HCT116 (cell line): Measurements from ENCODE around the gene CHSY3. TPM values are rescaled to one million over a fixed set of nuclear protein-coding genes. Genes with fewer than 3 reads are reported as not detected.

Experiments used
- ATAC-seq: fragments of 200-7000 bp; cut with Tn5 transposase; 2 replicates; pipeline ENCODE4 v1.9.1; 2020; ENCODE audit warnings: mild to moderate bottlenecking, moderate library complexity
- Bru-seq: library from RNA; stranded (reverse); fragments of 400-500 nt; gene quantifications from one replicate; lab custom pipeline; 2021; lab: Mats Ljungman, UMichigan
- BruChase-seq, 2 experiments: library from RNA; stranded (reverse); fragments of 400-500 nt; gene quantifications; one replicate each; lab custom pipeline; 2021; lab: Mats Ljungman, UMichigan
- BruUV-seq: library from RNA; stranded (reverse); fragments of 400-500 nt; replicated peaks from 2 replicates; lab custom pipeline; 2021; lab: Mats Ljungman, UMichigan
- CTCF ChIA-PET: fragments of 300-600 bp; sonication (Branson Sonifier 250); formaldehyde crosslinking; loops from one replicate; lab custom pipeline; 2021; ENCODE audit warnings: antibody characterized with exemption; lab: Charles Lee
- POLR2A ChIA-PET: fragments of 300-600, 350-600 bp; sonication (Branson Sonifier 250); formaldehyde crosslinking; loops from one replicate; lab custom pipeline; 2021; ENCODE audit warnings: antibody characterized with exemption; lab: Charles Lee
- RAD21 ChIA-PET, 2 experiments: fragments of 300-600 bp; sonication (Branson Sonifier 250); formaldehyde crosslinking; loops; one replicate each; lab custom pipeline; 2023; ENCODE audit warnings: low total read pairs in 2 of 2; ENCODE audit not compliant: uncharacterized antibody in 2 of 2, unreplicated experiment in 2 of 2, low non-redundant PET in 1 of 2; lab: Charles Lee
- DNase-seq: peaks from one replicate; pipeline ENCODE4 v3.0.0-alpha.2; 2010; ENCODE audit warnings: low read depth, low spot score
- H2AFZ ChIP-seq: fragments of 200-600 bp; shearing (Covaris generic), sonication (generic); 2 replicates; pipeline ENCODE4 v1.6.1; 2017; ENCODE audit warnings: low read depth, mixed run types, mixed read lengths, antibody characterized with exemption, low read length; ENCODE audit not compliant: poor library complexity, severe bottlenecking
- H3K27ac ChIP-seq: 2 replicates; pipeline ENCODE4 v1.5.1; 2012; ENCODE audit warnings: low read depth, low read length
- H3K27me3 ChIP-seq: fragments of 200-600 bp; sonication (generic); 2 replicates; pipeline ENCODE4 v1.6.1; 2016; ENCODE audit warnings: mixed run types, low read length, mixed read lengths; ENCODE audit not compliant: insufficient read depth
- H3K36me3 ChIP-seq, 2 experiments: fragments of 200-500 bp in 1 of 2; fragments of 200-600 bp in 1 of 2; sonication (Bioruptor generic) in 1 of 2; sonication (generic) in 1 of 2; 2 replicates each; pipeline versions ENCODE4 v1.5.1 to v1.6.1; 2014 to 2016; ENCODE audit warnings: low read length in 2 of 2, inconsistent platforms in 1 of 2, mixed read lengths in 1 of 2, mixed run types in 1 of 2; ENCODE audit not compliant: insufficient read depth in 2 of 2, control insufficient read depth in 1 of 2
- H3K4me1 ChIP-seq, 2 experiments: fragments of 200-600 bp in 1 of 2; sonication (generic) in 1 of 2; 2 replicates each; pipeline versions ENCODE4 v1.5.1 to v1.6.1; 2012 to 2017; ENCODE audit warnings: low read length in 2 of 2, inconsistent platforms in 1 of 2, mild to moderate bottlenecking in 1 of 2, mixed read lengths in 1 of 2, mixed run types in 1 of 2, moderate library complexity in 1 of 2; ENCODE audit not compliant: insufficient read depth in 2 of 2, control insufficient read depth in 1 of 2
- H3K4me2 ChIP-seq: fragments of 200-600 bp; sonication (generic); 2 replicates; pipeline ENCODE4 v1.6.1; 2017; ENCODE audit warnings: mixed run types, low read length, mixed read lengths
- H3K4me3 ChIP-seq, 2 experiments: fragments of 200-600 bp in 1 of 2; sonication (generic) in 1 of 2; replicated peaks in 1 of 2; 2 replicates each; pipeline ENCODE4 v1.5.1; 2011 to 2016; ENCODE audit warnings: low read length in 2 of 2, control low read depth in 1 of 2, low read depth in 1 of 2, mild to moderate bottlenecking in 1 of 2, mixed read lengths in 1 of 2, mixed run types in 1 of 2
- H3K79me2 ChIP-seq: fragments of 200-600 bp; sonication (generic); 2 replicates; pipeline ENCODE4 v1.6.1; 2017; ENCODE audit warnings: mild to moderate bottlenecking, mixed run types, low read length, moderate library complexity, mixed read lengths; ENCODE audit not compliant: insufficient read depth
- H3K9ac ChIP-seq: fragments of 200-600 bp; sonication (generic); 2 replicates; pipeline ENCODE4 v1.6.1; 2016; ENCODE audit warnings: low read length, mixed read lengths
- H3K9me2 ChIP-seq: fragments of 200-600 bp; sonication (generic), shearing (Covaris generic); 2 replicates; pipeline ENCODE4 v1.6.1; 2017; ENCODE audit warnings: mixed run types, mild to moderate bottlenecking, moderate library complexity; ENCODE audit not compliant: insufficient read depth
- H3K9me3 ChIP-seq, 2 experiments: fragments of 200-500 bp in 1 of 2; fragments of 200-600 bp in 1 of 2; sonication (Bioruptor generic) in 1 of 2; sonication (generic) in 1 of 2; 2 replicates each; pipeline ENCODE4 v1.6.1; 2014 to 2017; ENCODE audit warnings: low read length in 2 of 2, mixed read lengths in 2 of 2, inconsistent platforms in 1 of 2, low read depth in 1 of 2, mild to moderate bottlenecking in 1 of 2, mixed run types in 1 of 2, moderate library complexity in 1 of 2; ENCODE audit not compliant: control insufficient read depth in 1 of 2, insufficient read depth in 1 of 2
- H4K20me1 ChIP-seq: fragments of 200-600 bp; sonication (generic), shearing (Covaris generic); 2 replicates; pipeline ENCODE4 v1.6.1; 2017; ENCODE audit warnings: mixed run types, mild to moderate bottlenecking, moderate library complexity; ENCODE audit not compliant: insufficient read depth
- ATF3 ChIP-seq: IDR thresholded peaks from 2 replicates; pipeline ENCODE4 v1.6.1; 2012
- CBX3 ChIP-seq: IDR thresholded peaks from 2 replicates; pipeline ENCODE4 v1.6.1; 2012; ENCODE audit warnings: low read depth
- CEBPB ChIP-seq: IDR thresholded peaks from 2 replicates; pipeline ENCODE4 v1.6.1; 2012; ENCODE audit warnings: low read depth
- EGR1 ChIP-seq: IDR thresholded peaks from 2 replicates; pipeline ENCODE4 v1.6.1; 2012; ENCODE audit warnings: low read depth
- ELF1 ChIP-seq: IDR thresholded peaks from 2 replicates; pipeline ENCODE4 v1.6.1; 2012; ENCODE audit warnings: low read depth, borderline replicate concordance
- EZH2 ChIP-seq: fragments of 200-600 bp; sonication (generic); IDR thresholded peaks from 2 replicates; pipeline ENCODE4 v1.6.1; 2017; ENCODE audit warnings: antibody characterized with exemption, mixed run types
- EZH2phosphoT487 ChIP-seq: fragments of 200-600 bp; IDR thresholded peaks from 2 replicates; pipeline ENCODE4 v1.6.1; 2018; ENCODE audit warnings: antibody characterized with exemption, borderline replicate concordance
- MAX ChIP-seq: IDR thresholded peaks from 2 replicates; pipeline ENCODE4 v1.6.1; 2012
- POLR2A ChIP-seq: IDR thresholded peaks from 2 replicates; pipeline ENCODE4 v1.7.0; 2011; ENCODE audit warnings: borderline replicate concordance; ENCODE audit not compliant: insufficient read depth, insufficient read length; ENCODE audit errors: extremely low read depth
- POLR2AphosphoS5 ChIP-seq: IDR thresholded peaks from 2 replicates; pipeline ENCODE4 v1.6.1; 2011; ENCODE audit warnings: mild to moderate bottlenecking, low read depth, low read length, moderate library complexity
- SP1 ChIP-seq: IDR thresholded peaks from 2 replicates; pipeline ENCODE4 v1.6.1; 2012; ENCODE audit warnings: low read depth
- SRF ChIP-seq: IDR thresholded peaks from 2 replicates; pipeline ENCODE4 v1.6.1; 2012; ENCODE audit warnings: low read depth
- TCF7L2 ChIP-seq: IDR thresholded peaks from 2 replicates; pipeline ENCODE4 v1.7.0; 2011; ENCODE audit warnings: borderline replicate concordance, inconsistent platforms; ENCODE audit not compliant: insufficient read depth, insufficient read length; ENCODE audit errors: extremely low read depth
- YY1 ChIP-seq: IDR thresholded peaks from 2 replicates; pipeline ENCODE4 v1.6.1; 2011; ENCODE audit warnings: low read length, low read depth, moderate library complexity, mild to moderate bottlenecking; ENCODE audit not compliant: insufficient replicate concordance; ENCODE audit errors: extremely low read depth
- ZBTB33 ChIP-seq: IDR thresholded peaks from 2 replicates; pipeline ENCODE4 v1.6.1; 2011; ENCODE audit warnings: mild to moderate bottlenecking, low read length, moderate library complexity; ENCODE audit not compliant: insufficient replicate concordance; ENCODE audit errors: extremely low read depth
- ZFX ChIP-seq: fragments of 450-650 bp; IDR thresholded peaks from 2 replicates; pipeline ENCODE4 v1.6.1; 2017
- ZNF274 ChIP-seq: fragments of 200-500 bp; sonication (Bioruptor generic); IDR thresholded peaks from 2 replicates; pipeline ENCODE4 v1.6.1; 2014; ENCODE audit warnings: mild to moderate bottlenecking, low read depth, low read length, inconsistent platforms
- intact Hi-C: fragments of 100-400 bp; cut with micrococcal nuclease; formaldehyde crosslinking; loops from 2 replicates; pipeline ENCODE4 v1.10.0; 2022
- long read RNA-seq: library from polyadenylated mRNA; unstranded; transcript quantifications from one replicate; pipeline ENCODE4 v2.0.0, GENCODE V29; 2021; ENCODE audit not compliant: unreplicated experiment
- polyA plus RNA-seq: library from polyadenylated mRNA; unstranded; fragments of >200 nt; gene quantifications from 2 replicates; pipeline ENCODE4 v1.2.1, GENCODE V29; 2012; ENCODE audit warnings: missing spikeins
- total RNA-seq: library from RNA; stranded (reverse); gene quantifications from one replicate; pipeline ENCODE4 v1.2.1, GENCODE V29; 2021; ENCODE audit not compliant: unreplicated experiment

CHSY3 gene
- 2.3 TPM for total RNA-seq
- polyA plus RNA-seq, result 0.57 and 0.64 TPM in 2 replicates
- Bru-seq, nascent RNA, result percentile 39 among the genes with signal in this experiment
- BruChase-seq, experiment 1, labeled RNA remaining after a 6-hour chase, result percentile 31 among the genes with signal in this experiment
- percentile 45 among the genes with signal in this experiment for BruChase-seq, experiment 2, labeled RNA remaining after a 2-hour chase
- long read RNA-seq, partial matches to known transcripts, result 2 of 3 reads
- long read RNA-seq, other reads (novel, unspliced or antisense), result 1 of 3 reads

GRCh38 chr5:129904102-129904666 is at the start of gene CHSY3:
Gene CHSY3 (plus strand): TSS chr5:129904465.
- H3K27me3 ChIP-seq, result no peaks in the 10 kb centered on the region
- H3K36me3 ChIP-seq, result no peaks in the 10 kb centered on the region
- no TSS peak for BruUV-seq
- H2AFZ ChIP-seq, result peak within 1 kb of the TSS; percentile 93
- no peaks in the 10 kb centered on the region for H3K9me2 ChIP-seq
- ChIA-PET POLR2A (no interaction called here), RAD21 (no interaction called here), CTCF (no interaction called here)
- peak within 1 kb of the TSS; percentile 49 to 62 for H3K4me3 ChIP-seq
- ATAC-seq (peak; percentile 90), DNase-seq (peak; percentile 46)
- no peaks in the 10 kb centered on the region for H3K9me3 ChIP-seq
- H3K9ac ChIP-seq, result peak within 1 kb of the TSS; percentile 62
- H3K27ac ChIP-seq, result peak within 1 kb of the TSS; percentile 52; the same call in 1 of the 2 replicates
- no peaks in the 10 kb centered on the region for H3K79me2 ChIP-seq
- intact Hi-C loops, result loop anchor here (10.0 kb wide), 1 partner anchor 1481 kb away; no protein-coding TSS in a partner anchor
- no peaks in the 10 kb centered on the region for H4K20me1 ChIP-seq
- TF ChIP-seq POLR2AphosphoS5 (peak; percentile 64), SRF (no peak), EGR1 (peak; percentile 10; the same call in 1 of the 2 replicates), CBX3 (0 out of 2 replicates have a peak, but pooled peaks have one; percentile 59)
- peaks cover 9 to 28% of the 10 kb centered on the region in 2 experiments; a peak in 3 of 4 replicates for H3K4me1 ChIP-seq
- H3K4me2 ChIP-seq, result peak within 1 kb of the TSS; percentile 90

DNA sequence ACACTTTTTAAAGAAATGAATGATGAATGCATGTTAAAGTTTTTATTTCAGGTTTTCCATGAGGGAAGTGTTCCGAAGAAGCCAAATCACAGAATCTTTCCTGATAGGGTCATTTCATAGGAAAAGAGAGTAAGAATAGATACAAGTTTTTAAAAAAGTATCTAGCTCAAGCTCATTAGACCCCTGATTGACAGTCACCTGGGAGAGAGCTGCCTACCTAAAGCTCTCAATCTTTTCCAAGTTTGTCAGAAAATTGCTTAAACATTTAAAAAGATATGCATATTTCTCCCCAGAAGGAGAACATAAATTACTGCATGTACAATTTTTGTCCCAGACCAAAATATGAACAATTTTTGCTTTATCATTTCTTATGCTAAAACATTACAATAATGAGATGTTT is 47.9 kb upstream of the CHSY3 start:
- DNase-seq (no peak), ATAC-seq (no peak)
- Histone ChIP-seq H3K4me2 (no peak overlapping the region), H3K4me3 (no peak overlapping the region), H3K79me2 (no peaks in the 10 kb centered on the region), H3K9ac (no peak overlapping the region), H3K27me3 (no peaks in the 10 kb centered on the region), H3K36me3 (no peaks in the 10 kb centered on the region), H3K27ac (no peak overlapping the region), H3K9me3 (no peaks in the 10 kb centered on the region), H3K9me2 (no peaks in the 10 kb centered on the region), H4K20me1 (no peaks in the 10 kb centered on the region), H2AFZ (no peak overlapping the region), H3K4me1 (peaks cover 0 to 5% of the 10 kb centered on the region in 2 experiments; a peak in 1 of 4 replicates)
- CTCF ChIA-PET, result interaction anchor here (6.3 kb wide), 1 partner anchor 84 kb away, joined by 208 read pairs; no protein-coding TSS in a partner anchor
- intact Hi-C loops, result loop anchor here (10.0 kb wide), 1 partner anchor 312 kb away; no protein-coding TSS in a partner anchor
- no TSS peak for BruUV-seq
- POLR2A ChIA-PET, result no interaction called here
- no peak for TF ChIP-seq EZH2phosphoT487
- no peak for TF ChIP-seq CBX3
- TF ChIP-seq EZH2, result no peak
- TF ChIP-seq SP1, result no peak
- no peak for TF ChIP-seq ZFX
- no peak for TF ChIP-seq POLR2AphosphoS5
- no peak for TF ChIP-seq EGR1
- no peak for TF ChIP-seq ZBTB33
- no peak for TF ChIP-seq CEBPB
- TF ChIP-seq ATF3, result no peak
- TF ChIP-seq MAX, result no peak
- TF ChIP-seq POLR2A, result no peak
- TF ChIP-seq ELF1, result no peak
- TF ChIP-seq ZNF274, result no peak
- no peak for TF ChIP-seq TCF7L2
- TF ChIP-seq YY1, result no peak
- RAD21 ChIA-PET, result no interaction called here
